Measurements from ENCODE around the gene VRK3. TPM values are rescaled to one million over a fixed set of nuclear protein-coding genes. Genes with fewer than 3 reads are reported as not detected.

The VRK3 gene
- total RNA-seq, 4 donors from 2014 or later: 26.3 to 67.7 (median 50.0) TPM

GRCh38 chr19:49931293-49932040 lies 93.7 kb downstream of the VRK3 start:
- WGBS, 2 donors (ENCODE audit: low coverage in 1 of 2): 93 to 96% methylated on average over 6 to 7 of the region's 7 CpGs
- intact Hi-C loops (cut with DNase I; ENCODE audit: low total_unique reads) (loop anchor here (5.0 kb wide), 1 partner anchor 116 kb away; no protein-coding TSS in a partner anchor), in situ Hi-C loops (cut with MboI; ENCODE audit: low pct_ligation_motif_present in 1 of 4, low pct_unique_long_range_greater_than_20kb in 1 of 4, low sequenced_read_pairs in 3 of 4) (loop anchor here in 2 of 4 donors (10.0 kb wide), 1 partner anchor 53 kb away; no protein-coding TSS in a partner anchor)
- Histone ChIP-seq H3K9me3 (no peaks in the 10 kb centered on the region), H3K4me1 (peaks cover 6 to 22% (median 14%) of the 10 kb centered on the region in 4 donors), H3K27ac (no peak overlapping the region), H3K27me3 (no peaks in the 10 kb centered on the region), H3K36me3 (no peaks in the 10 kb centered on the region), H3K4me3 (no peak overlapping the region)
- TF ChIP-seq CTCF (IDR thresholded peaks at IDR 0.05): no peak
- TF ChIP-seq POLR2AphosphoS5 (IDR thresholded peaks at IDR 0.05): no peak
- no peak for TF ChIP-seq POLR2A (IDR thresholded peaks at IDR 0.05)
- no peak for TF ChIP-seq EP300 (IDR thresholded peaks at IDR 0.05; ENCODE audit: low read depth)
- DNase-seq: no peak

- peak; percentile 24 for DNase-seq
- no peak for TF ChIP-seq POLR2AphosphoS5 (IDR thresholded peaks at IDR 0.05)
- no peak for TF ChIP-seq CTCF (IDR thresholded peaks at IDR 0.05)
- TF ChIP-seq POLR2A (IDR thresholded peaks at IDR 0.05): no peak
- no peak for TF ChIP-seq EP300 (IDR thresholded peaks at IDR 0.05; ENCODE audit: low read depth)
- Histone ChIP-seq H3K27ac (peak overlapping the region; percentile 94 to 99 (median 96)), H3K27me3 (no peaks in the 10 kb centered on the region), H3K4me3 (peak overlapping the region in 1 of 4 donors; percentile 97), H3K9me3 (no peaks in the 10 kb centered on the region), H3K4me1 (peaks cover 6 to 22% (median 14%) of the 10 kb centered on the region in 4 donors), H3K36me3 (no peaks in the 10 kb centered on the region)
- intact Hi-C loops (cut with DNase I; ENCODE audit: low total_unique reads) (loop anchor here (5.0 kb wide), 1 partner anchor 117 kb away; no protein-coding TSS in a partner anchor), in situ Hi-C loops (cut with MboI; ENCODE audit: low pct_ligation_motif_present in 1 of 4, low pct_unique_long_range_greater_than_20kb in 1 of 4, low sequenced_read_pairs in 3 of 4) (loop anchor here in 2 of 4 donors (10.0 kb wide), 1 partner anchor 54 kb away; no protein-coding TSS in a partner anchor)
- 61 to 64% methylated on average over 3 to 15 of the region's 15 CpGs for WGBS, 2 donors (ENCODE audit: low coverage in 1 of 2)
Measured at GRCh38 chr19:49930483-49931011, 94.6 kb downstream of the VRK3 start.

- intact Hi-C loops (cut with DNase I; ENCODE audit: low total_unique reads): loop anchor here (5.0 kb wide), 1 partner anchor 117 kb away; no protein-coding TSS in a partner anchor
- Histone ChIP-seq H3K27ac (peak overlapping the region; percentile 94 to 99 (median 96)), H3K36me3 (no peaks in the 10 kb centered on the region), H3K27me3 (no peaks in the 10 kb centered on the region), H3K4me3 (peak overlapping the region; percentile 88 to 99 (median 94)), H3K4me1 (peaks cover 6 to 22% (median 14%) of the 10 kb centered on the region in 4 donors), H3K9me3 (no peaks in the 10 kb centered on the region)
- in situ Hi-C loops (cut with MboI; ENCODE audit: low pct_ligation_motif_present in 1 of 4, low pct_unique_long_range_greater_than_20kb in 1 of 4, low sequenced_read_pairs in 3 of 4): loop anchor here in 2 of 4 donors (10.0 kb wide), 1 partner anchor 55 kb away; no protein-coding TSS in a partner anchor
- peak; percentile 95 for DNase-seq
- TF ChIP-seq POLR2A (IDR thresholded peaks at IDR 0.05): peak; percentile 90
- TF ChIP-seq EP300 (IDR thresholded peaks at IDR 0.05; ENCODE audit: low read depth): no peak
- peak; percentile 77 to 94 (median 93) for TF ChIP-seq POLR2AphosphoS5 (IDR thresholded peaks at IDR 0.05)
- TF ChIP-seq CTCF (IDR thresholded peaks at IDR 0.05): peak in 3 of 5 experiments; percentile 11 to 46 (median 41)
- WGBS, 2 donors (ENCODE audit: low coverage in 1 of 2): 6 to 8% methylated on average over 13 to 42 of the region's 43 CpGs
Measured at GRCh38 chr19:49929611-49930482, 95.3 kb downstream of the VRK3 start.

Data from transverse colon (tissue), 4 donors.